Testis (tissue), 2 donors: ENCODE data around the gene COG4.

Experiments
- CTCF ChIP-seq, 3 experiments: fragments of 450-650 bp in 2 of 3; fragments of 200-600 bp in 1 of 3; sonication (generic) in 1 of 3; IDR thresholded peaks; one replicate each; pipeline ENCODE4 v1.5.1; 2016 to 2019; ENCODE audit warnings: antibody characterized with exemption in 3 of 3, mild to moderate bottlenecking in 2 of 3, moderate library complexity in 1 of 3
- POLR2A ChIP-seq: fragments of 450-650 bp; IDR thresholded peaks from one replicate; pipeline ENCODE4 v1.6.1; 2017; ENCODE audit warnings: antibody characterized with exemption, mild to moderate bottlenecking, moderate library complexity

- TF ChIP-seq CTCF (IDR thresholded peaks at IDR 0.05): no peak
- no peak for TF ChIP-seq POLR2A
Measured at GRCh38 chr16:70455910-70456309, 67.4 kb downstream of the COG4 start.
